ENCODE measurements around the gene CTSE.

Gene CTSE

DNA sequence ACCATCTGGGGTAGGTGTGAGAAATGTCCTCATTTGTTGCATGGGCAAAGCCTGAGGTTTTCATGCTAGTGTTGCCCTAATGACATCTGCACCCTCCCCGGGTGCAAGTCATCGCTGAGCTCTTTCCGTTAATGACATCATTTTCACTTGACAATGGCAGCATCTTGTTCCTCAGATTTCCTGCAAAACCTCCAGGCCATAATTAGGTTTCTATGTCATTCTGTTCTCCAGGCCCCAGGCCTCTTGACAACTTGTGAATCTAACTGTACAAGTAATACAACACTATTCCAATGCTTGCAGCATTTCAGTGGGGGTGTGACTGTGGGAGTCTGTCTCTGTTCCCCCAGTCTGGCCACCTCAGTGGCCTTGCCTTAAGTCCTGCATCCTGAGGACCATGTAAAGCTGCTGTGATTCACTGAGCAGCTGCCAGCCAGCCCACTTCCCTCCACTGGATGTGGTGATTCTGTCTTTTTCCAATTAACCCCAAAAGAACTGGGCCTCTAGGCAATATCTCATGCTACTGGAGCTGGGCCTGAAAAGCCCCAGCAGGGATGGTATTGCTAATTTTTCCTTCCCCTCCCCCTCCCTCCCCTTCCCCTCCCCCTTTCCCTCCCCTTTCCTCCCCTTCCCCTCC lies 43.3 kb downstream of the CTSE start:
- no peak overlapping the region for H3K4me3 ChIP-seq (replicated peaks; ENCODE audit: insufficient read depth, low read length)
- no peak overlapping the region for H3K27ac ChIP-seq (replicated peaks)
- DNase-seq (ENCODE audit: low read depth in 1 of 2, low spot score in 1 of 2), result no peak
- no peaks in the 10 kb centered on the region for H3K27me3 ChIP-seq (ENCODE audit: insufficient read depth, poor library complexity, severe bottlenecking)
- no peak for TF ChIP-seq POLR2AphosphoS5 (IDR thresholded peaks at IDR 0.05; ENCODE audit: low read depth)
- no peak for TF ChIP-seq GABPA (IDR thresholded peaks at IDR 0.05; ENCODE audit: low read depth)
- no peak for TF ChIP-seq REST (IDR thresholded peaks at IDR 0.05; ENCODE audit: insufficient replicate concordance, low read depth)
- TF ChIP-seq SPI1 (IDR thresholded peaks at IDR 0.05; ENCODE audit: borderline replicate concordance, low read depth), result no peak
- no peak for TF ChIP-seq CTCF (IDR thresholded peaks at IDR 0.05; ENCODE audit: insufficient read depth, low read length)

DNA sequence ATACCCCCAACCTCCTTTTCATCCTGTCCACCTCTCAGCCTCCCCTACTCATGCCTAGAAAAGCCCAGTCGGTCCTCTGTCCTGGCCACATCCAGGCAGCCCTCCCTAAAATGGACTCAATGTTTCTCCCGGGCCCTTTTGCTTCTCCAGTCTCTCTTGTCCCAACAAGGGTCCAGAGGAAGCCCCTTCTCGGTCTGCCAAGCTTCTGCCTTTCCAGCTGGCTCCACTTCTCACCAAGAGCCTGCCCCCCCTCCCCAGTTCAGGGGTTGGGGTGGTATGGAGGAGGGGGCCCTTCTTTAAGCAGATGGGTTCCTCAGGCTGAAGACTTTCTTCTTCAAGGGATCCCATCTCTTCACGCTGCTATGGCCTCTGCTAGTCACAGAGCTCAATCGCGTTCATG lies 44.4 kb downstream of the CTSE start:
- TF ChIP-seq CTCF (IDR thresholded peaks at IDR 0.05; ENCODE audit: insufficient read depth, low read length), result no peak
- TF ChIP-seq SPI1 (IDR thresholded peaks at IDR 0.05; ENCODE audit: borderline replicate concordance, low read depth), result no peak
- no peak for TF ChIP-seq GABPA (IDR thresholded peaks at IDR 0.05; ENCODE audit: low read depth)
- no peak for TF ChIP-seq REST (IDR thresholded peaks at IDR 0.05; ENCODE audit: insufficient replicate concordance, low read depth)
- no peak for TF ChIP-seq POLR2AphosphoS5 (IDR thresholded peaks at IDR 0.05; ENCODE audit: low read depth)
- Histone ChIP-seq H3K27me3 (ENCODE audit: insufficient read depth, poor library complexity, severe bottlenecking) (no peaks in the 10 kb centered on the region), H3K4me3 (replicated peaks; ENCODE audit: insufficient read depth, low read length) (no peak overlapping the region), H3K27ac (replicated peaks) (no peak overlapping the region)
- DNase-seq (ENCODE audit: low read depth in 1 of 2, low spot score in 1 of 2), result no peak

DNA sequence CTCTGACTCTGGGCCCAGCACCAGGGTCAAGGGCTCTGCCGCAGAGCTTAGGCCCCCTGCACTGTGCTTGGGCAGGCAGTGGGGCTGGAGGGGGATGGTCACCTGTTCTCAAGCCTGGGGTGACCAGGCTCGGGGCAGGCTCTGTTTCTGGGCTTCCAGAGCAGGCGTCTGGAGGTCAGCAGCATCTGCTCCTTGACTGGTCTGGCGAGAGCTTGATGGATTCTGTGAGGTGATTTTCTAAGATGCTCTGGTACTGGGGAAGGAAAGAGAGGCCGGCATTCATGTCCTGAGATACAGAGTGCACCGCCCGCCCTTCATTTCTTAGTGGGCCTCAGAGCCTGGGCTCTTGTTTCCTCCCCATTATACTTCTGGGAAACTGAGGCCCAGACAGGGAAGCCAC lies 45.0 kb downstream of the CTSE start:
- TF ChIP-seq CTCF (IDR thresholded peaks at IDR 0.05; ENCODE audit: insufficient read depth, low read length) (no peak), REST (IDR thresholded peaks at IDR 0.05; ENCODE audit: insufficient replicate concordance, low read depth) (no peak), POLR2AphosphoS5 (IDR thresholded peaks at IDR 0.05; ENCODE audit: low read depth) (no peak), GABPA (IDR thresholded peaks at IDR 0.05; ENCODE audit: low read depth) (no peak), SPI1 (IDR thresholded peaks at IDR 0.05; ENCODE audit: borderline replicate concordance, low read depth) (no peak)
- no peak for DNase-seq (ENCODE audit: low read depth in 1 of 2, low spot score in 1 of 2)
- H3K27ac ChIP-seq (replicated peaks), result no peak overlapping the region
- H3K27me3 ChIP-seq (ENCODE audit: insufficient read depth, poor library complexity, severe bottlenecking), result no peaks in the 10 kb centered on the region
- H3K4me3 ChIP-seq (replicated peaks; ENCODE audit: insufficient read depth, low read length), result no peak overlapping the region
